ENCODE measurements around the gene ERC1.

DNA sequence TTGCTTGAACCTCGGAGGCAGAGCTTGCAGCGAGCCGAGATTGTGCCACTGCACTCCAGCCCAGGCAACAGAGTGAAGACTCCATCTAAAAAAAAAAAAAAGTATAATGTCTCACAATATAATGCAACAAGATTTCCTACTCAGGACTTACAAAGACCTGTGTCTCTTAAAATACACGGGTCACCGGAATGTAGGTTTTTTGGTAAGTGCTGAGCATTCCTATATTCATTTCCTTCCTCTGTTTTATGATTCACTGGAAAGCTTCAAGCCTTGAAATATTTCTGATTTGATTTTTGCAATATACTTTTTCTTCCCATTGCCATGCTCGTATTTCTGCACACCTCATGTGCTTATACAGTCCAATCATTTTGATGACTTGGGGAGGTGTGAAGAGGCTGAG, 357.6 kb downstream of the ERC1 start:
- TF ChIP-seq, protein P1, sequence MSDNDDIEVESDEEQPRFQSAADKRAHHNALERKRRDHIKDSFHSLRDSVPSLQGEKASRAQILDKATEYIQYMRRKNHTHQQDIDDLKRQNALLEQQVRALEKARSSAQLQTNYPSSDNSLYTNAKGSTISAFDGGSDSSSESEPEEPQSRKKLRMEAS (IDR thresholded peaks at IDR 0.05; ENCODE audit: insufficient read depth, insufficient read length): no peak
- no peak for TF ChIP-seq MYC (IDR thresholded peaks at IDR 0.05; ENCODE audit: low read depth, low read length)
- peak; percentile 45 for TF ChIP-seq FOS (IDR thresholded peaks at IDR 0.05; ENCODE audit: borderline replicate concordance, insufficient read depth, low read length)
